ENCODE measurements around the gene CCDC27. TPM values are rescaled to one million over a fixed set of nuclear protein-coding genes. Genes with fewer than 3 reads are reported as not detected.

CCDC27 gene
- total RNA-seq, 1 donor from 2014 or later: not detected

- Histone ChIP-seq H3F3A (ENCODE audit: low read depth) (no peaks in the 10 kb centered on the region), H2AFZ (replicated peaks) (no peak overlapping the region), H3K9me3 (ENCODE audit: low read depth) (no peaks in the 10 kb centered on the region), H4K20me1 (ENCODE audit: low read depth) (no peaks in the 10 kb centered on the region), H3K4me1 (peaks cover 9% of the 10 kb centered on the region), H3K36me3 (no peaks in the 10 kb centered on the region), H3K79me2 (ENCODE audit: low read depth) (no peaks in the 10 kb centered on the region), H3K9ac (no peak overlapping the region), H3K4me3 (no peak overlapping the region), H3K27me3 (no peaks in the 10 kb centered on the region), H3K27ac (no peak overlapping the region), H3K4me2 (no peak overlapping the region)
- H3K4me3 Mint-ChIP-seq: no peak overlapping the region
- H3K36me3 Mint-ChIP-seq: peaks cover 16% of the 10 kb centered on the region
- peaks cover 10% of the 10 kb centered on the region for H3K4me1 Mint-ChIP-seq
- H3K27me3 Mint-ChIP-seq (ENCODE audit: insufficient read depth, low read depth): peaks cover 8% of the 10 kb centered on the region
- no peaks in the 10 kb centered on the region for H3K9me3 Mint-ChIP-seq
- DNase-seq (ENCODE audit: low spot score): no peak
- no peak overlapping the region for H3K27ac Mint-ChIP-seq
- no peak for TF ChIP-seq EZH2phosphoT487 (IDR thresholded peaks at IDR 0.05)
- no peak for TF ChIP-seq CTCF (IDR thresholded peaks at IDR 0.05)
- TF ChIP-seq EZH2 (IDR thresholded peaks at IDR 0.05): no peak
Measured at GRCh38 chr1:3779912-3780416, 27.7 kb downstream of the CCDC27 start.

- Mint-ChIP-seq H3K36me3 (peaks cover 21% of the 10 kb centered on the region), H3K27ac (no peak overlapping the region), H3K4me3 (no peak overlapping the region), H3K9me3 (no peaks in the 10 kb centered on the region), H3K4me1 (peaks cover under 1% of the 10 kb centered on the region), H3K27me3 (ENCODE audit: insufficient read depth, low read depth) (peaks cover 5% of the 10 kb centered on the region)
- Histone ChIP-seq H2AFZ (replicated peaks) (no peak overlapping the region), H3K27ac (no peak overlapping the region), H3K4me3 (no peak overlapping the region), H3K36me3 (no peaks in the 10 kb centered on the region), H3K9ac (no peak overlapping the region), H3K4me2 (no peak overlapping the region), H3K4me1 (no peaks in the 10 kb centered on the region), H3K79me2 (ENCODE audit: low read depth) (no peaks in the 10 kb centered on the region), H3F3A (ENCODE audit: low read depth) (no peaks in the 10 kb centered on the region), H3K9me3 (ENCODE audit: low read depth) (no peaks in the 10 kb centered on the region), H3K27me3 (no peaks in the 10 kb centered on the region), H4K20me1 (ENCODE audit: low read depth) (no peaks in the 10 kb centered on the region)
- DNase-seq (ENCODE audit: low spot score): no peak
- TF ChIP-seq EZH2phosphoT487 (IDR thresholded peaks at IDR 0.05) (no peak), CTCF (IDR thresholded peaks at IDR 0.05) (no peak), EZH2 (IDR thresholded peaks at IDR 0.05) (no peak)
Measured at GRCh38 chr1:3780901-3781300, 28.7 kb downstream of the CCDC27 start.

GRCh38 chr1:3783651-3784474 lies 31.6 kb downstream of the CCDC27 start:
- no peaks in the 10 kb centered on the region for H3K36me3 ChIP-seq
- H3K9me3 Mint-ChIP-seq: no peaks in the 10 kb centered on the region
- H3K9ac ChIP-seq: no peak overlapping the region

More at GRCh38 chr1:3783651-3784474, 31.6 kb downstream of the CCDC27 start:
- H3K27me3 ChIP-seq: no peaks in the 10 kb centered on the region
- H3K4me2 ChIP-seq: no peak overlapping the region
- H3K4me3 ChIP-seq: no peak overlapping the region
- DNase-seq (ENCODE audit: low spot score): no peak
- no peak overlapping the region for H3K27ac ChIP-seq
- Mint-ChIP-seq H3K36me3 (peaks cover 26% of the 10 kb centered on the region), H3K4me1 (no peaks in the 10 kb centered on the region), H3K27me3 (ENCODE audit: insufficient read depth, low read depth) (peaks cover 3% of the 10 kb centered on the region), H3K27ac (no peak overlapping the region), H3K4me3 (no peak overlapping the region)
- H2AFZ ChIP-seq (replicated peaks): no peak overlapping the region
- H3K4me1 ChIP-seq: no peaks in the 10 kb centered on the region
- no peaks in the 10 kb centered on the region for H3K79me2 ChIP-seq (ENCODE audit: low read depth)
- no peak for TF ChIP-seq EZH2phosphoT487 (IDR thresholded peaks at IDR 0.05)
- TF ChIP-seq EZH2 (IDR thresholded peaks at IDR 0.05): no peak
- TF ChIP-seq CTCF (IDR thresholded peaks at IDR 0.05): no peak
- H3K9me3 ChIP-seq (ENCODE audit: low read depth): no peaks in the 10 kb centered on the region
- no peaks in the 10 kb centered on the region for H3F3A ChIP-seq (ENCODE audit: low read depth)
- peaks cover 7% of the 10 kb centered on the region for H4K20me1 ChIP-seq (ENCODE audit: low read depth)

Data from neural progenitor cell (in vitro differentiated cells).